Measurements from ENCODE around the gene RILPL2.

DNA sequence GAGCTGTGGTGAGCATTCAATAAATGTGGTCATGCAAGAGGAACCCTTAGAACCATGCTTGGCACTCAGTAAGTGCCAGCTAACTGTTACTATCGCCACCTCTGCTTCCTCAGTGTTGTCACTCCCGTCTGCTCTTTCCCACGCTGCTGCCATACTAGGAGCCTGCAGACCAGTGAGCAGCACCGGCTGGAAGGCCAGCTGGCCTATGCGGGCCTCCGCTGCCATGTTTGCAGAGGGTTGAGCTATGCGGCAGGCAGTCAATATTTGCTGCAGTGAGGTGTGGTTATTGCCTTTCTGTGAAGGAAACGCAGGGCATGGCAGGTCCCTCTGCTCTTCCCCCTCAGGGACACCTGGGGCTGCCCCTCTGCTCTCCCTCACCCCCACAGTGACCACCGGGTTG lies 39.5 kb downstream of the RILPL2 start:
- TF ChIP-seq POLR2AphosphoS5 (IDR thresholded peaks at IDR 0.05) (no peak), POLR2A (IDR thresholded peaks at IDR 0.05) (no peak)
- TF ChIP-seq, protein P1, sequence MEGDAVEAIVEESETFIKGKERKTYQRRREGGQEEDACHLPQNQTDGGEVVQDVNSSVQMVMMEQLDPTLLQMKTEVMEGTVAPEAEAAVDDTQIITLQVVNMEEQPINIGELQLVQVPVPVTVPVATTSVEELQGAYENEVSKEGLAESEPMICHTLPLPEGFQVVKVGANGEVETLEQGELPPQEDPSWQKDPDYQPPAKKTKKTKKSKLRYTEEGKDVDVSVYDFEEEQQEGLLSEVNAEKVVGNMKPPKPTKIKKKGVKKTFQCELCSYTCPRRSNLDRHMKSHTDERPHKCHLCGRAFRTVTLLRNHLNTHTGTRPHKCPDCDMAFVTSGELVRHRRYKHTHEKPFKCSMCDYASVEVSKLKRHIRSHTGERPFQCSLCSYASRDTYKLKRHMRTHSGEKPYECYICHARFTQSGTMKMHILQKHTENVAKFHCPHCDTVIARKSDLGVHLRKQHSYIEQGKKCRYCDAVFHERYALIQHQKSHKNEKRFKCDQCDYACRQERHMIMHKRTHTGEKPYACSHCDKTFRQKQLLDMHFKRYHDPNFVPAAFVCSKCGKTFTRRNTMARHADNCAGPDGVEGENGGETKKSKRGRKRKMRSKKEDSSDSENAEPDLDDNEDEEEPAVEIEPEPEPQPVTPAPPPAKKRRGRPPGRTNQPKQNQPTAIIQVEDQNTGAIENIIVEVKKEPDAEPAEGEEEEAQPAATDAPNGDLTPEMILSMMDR (IDR thresholded peaks at IDR 0.05), result no peak

All from prostate gland (tissue), 2 donors.